ENCODE data around the gene SLC10A7. TPM values are rescaled to one million over a fixed set of nuclear protein-coding genes. Genes with fewer than 3 reads are reported as not detected.
A peak's percentile ranks its signal among the peaks of the same experiment; 100 is the strongest.

The SLC10A7 gene
- total and polyA plus RNA-seq, 7 experiments from 2014 or later = 7.9 to 26.8 (median 15.0) TPM

GRCh38 chr4:146470604-146471003, 51.1 kb downstream of the SLC10A7 start:
- Mint-ChIP-seq H3K27me3 (no peaks in the 10 kb centered on the region), H3K4me3 (no peak overlapping the region), H3K36me3 (peaks cover 2 to 19% (median 6%) of the 10 kb centered on the region in 5 donors), H3K9me3 (no peaks in the 10 kb centered on the region), H3K4me1 (peaks cover 0 to 12% (median 4%) of the 10 kb centered on the region in 7 donors), H3K27ac (no peak overlapping the region)
- CTCF ChIA-PET = no interaction called here
- Histone ChIP-seq H3K4me3 (ENCODE audit: low read length) (no peak overlapping the region), H3K9me3 (ENCODE audit: control insufficient read depth in 2 of 3, low read length in 3 of 3) (no peaks in the 10 kb centered on the region), H3K27me3 (ENCODE audit: control insufficient read depth in 2 of 2, insufficient read depth in 2 of 2, low read length in 2 of 2) (no peaks in the 10 kb centered on the region), H3K27ac (ENCODE audit: low read depth, low read length) (no peak overlapping the region), H3K4me1 (ENCODE audit: control insufficient read depth in 2 of 2, insufficient read depth in 2 of 2, low read length in 2 of 2) (no peaks in the 10 kb centered on the region), H3K36me3 (ENCODE audit: control insufficient read depth in 2 of 3, insufficient read depth in 3 of 3, low read length in 3 of 3) (no peaks in the 10 kb centered on the region)
- intact Hi-C loops (cut with micrococcal nuclease) = no loop called here
- POLR2A ChIA-PET = no interaction called here
- no peak for ATAC-seq
- no peak for DNase-seq

DNA sequence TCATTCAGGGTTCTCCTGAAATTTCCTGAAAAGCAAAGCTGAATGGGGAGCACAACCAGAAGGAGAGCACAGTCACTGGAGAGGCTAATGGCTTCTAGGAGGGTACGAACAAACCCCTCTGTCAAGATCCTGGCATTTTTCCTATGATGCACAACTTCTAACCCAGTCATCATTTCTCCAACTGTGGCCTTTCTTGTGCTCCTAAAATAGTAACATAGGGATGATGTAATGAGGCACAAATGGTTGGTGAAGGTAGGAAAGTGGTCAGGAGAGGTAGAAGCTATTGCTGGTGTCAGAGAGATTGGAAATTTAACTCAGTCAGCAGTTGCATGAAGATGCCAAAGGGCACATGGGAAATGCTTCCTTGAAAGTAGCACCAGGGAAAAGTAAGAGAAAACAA, 52.7 kb downstream of the SLC10A7 start:
- H3K27ac Mint-ChIP-seq = no peak overlapping the region
- H3K4me1 Mint-ChIP-seq = peaks cover 0 to 13% (median 4%) of the 10 kb centered on the region in 7 donors
- peaks cover 2 to 18% (median 6%) of the 10 kb centered on the region in 5 donors for H3K36me3 Mint-ChIP-seq
- Histone ChIP-seq H3K4me3 (ENCODE audit: low read length) (no peak overlapping the region), H3K27ac (ENCODE audit: low read depth, low read length) (no peak overlapping the region), H3K27me3 (ENCODE audit: control insufficient read depth in 2 of 2, insufficient read depth in 2 of 2, low read length in 2 of 2) (no peaks in the 10 kb centered on the region), H3K36me3 (ENCODE audit: control insufficient read depth in 2 of 3, insufficient read depth in 3 of 3, low read length in 3 of 3) (no peaks in the 10 kb centered on the region), H3K4me1 (ENCODE audit: control insufficient read depth in 2 of 2, insufficient read depth in 2 of 2, low read length in 2 of 2) (no peaks in the 10 kb centered on the region), H3K9me3 (ENCODE audit: control insufficient read depth in 2 of 3, low read length in 3 of 3) (no peaks in the 10 kb centered on the region)
- H3K4me3 Mint-ChIP-seq = no peak overlapping the region
- ATAC-seq (no peak), DNase-seq (no peak)
- H3K9me3 Mint-ChIP-seq = no peaks in the 10 kb centered on the region
- ChIA-PET CTCF (no interaction called here), POLR2A (no interaction called here)
- no peaks in the 10 kb centered on the region for H3K27me3 Mint-ChIP-seq
- intact Hi-C loops (cut with micrococcal nuclease) = no loop called here

DNA sequence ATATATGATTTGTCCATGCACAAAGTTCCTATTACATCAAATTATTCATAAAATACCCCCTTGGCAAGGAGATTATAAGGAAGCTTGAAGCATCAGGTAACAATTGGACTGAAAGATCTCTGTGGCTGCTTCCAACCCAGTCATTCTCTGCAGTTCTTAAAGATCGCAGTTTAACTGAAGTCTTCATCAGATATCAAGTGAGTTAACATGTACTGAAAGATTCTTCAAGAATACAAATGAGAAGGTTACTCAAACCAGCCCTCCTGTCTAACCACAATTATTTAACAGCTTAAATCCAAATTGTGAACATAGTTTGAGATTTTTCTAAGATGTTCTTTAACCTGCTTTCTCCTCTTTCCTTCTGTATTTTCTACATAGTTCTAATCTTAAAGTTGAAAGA, 56.1 kb downstream of the SLC10A7 start:
- Mint-ChIP-seq H3K27me3 (no peaks in the 10 kb centered on the region), H3K4me3 (no peak overlapping the region), H3K36me3 (peaks cover 2 to 14% (median 6%) of the 10 kb centered on the region in 5 donors), H3K4me1 (peaks cover 0 to 15% (median 4%) of the 10 kb centered on the region in 7 donors), H3K9me3 (no peaks in the 10 kb centered on the region), H3K27ac (no peak overlapping the region)
- Histone ChIP-seq H3K9me3 (ENCODE audit: control insufficient read depth in 2 of 3, low read length in 3 of 3) (no peaks in the 10 kb centered on the region), H3K4me3 (ENCODE audit: low read length) (no peak overlapping the region), H3K27ac (ENCODE audit: low read depth, low read length) (no peak overlapping the region), H3K27me3 (ENCODE audit: control insufficient read depth in 2 of 2, insufficient read depth in 2 of 2, low read length in 2 of 2) (no peaks in the 10 kb centered on the region), H3K36me3 (ENCODE audit: control insufficient read depth in 2 of 3, insufficient read depth in 3 of 3, low read length in 3 of 3) (no peaks in the 10 kb centered on the region), H3K4me1 (ENCODE audit: control insufficient read depth in 2 of 2, insufficient read depth in 2 of 2, low read length in 2 of 2) (no peaks in the 10 kb centered on the region)
- intact Hi-C loops (cut with micrococcal nuclease) = no loop called here
- ChIA-PET POLR2A (no interaction called here), CTCF (interaction anchor here (0.8 kb wide), 1 partner anchor 48 kb away, joined by 3 read pairs; no protein-coding TSS in a partner anchor)
- no peak for DNase-seq
- ATAC-seq = no peak

DNA sequence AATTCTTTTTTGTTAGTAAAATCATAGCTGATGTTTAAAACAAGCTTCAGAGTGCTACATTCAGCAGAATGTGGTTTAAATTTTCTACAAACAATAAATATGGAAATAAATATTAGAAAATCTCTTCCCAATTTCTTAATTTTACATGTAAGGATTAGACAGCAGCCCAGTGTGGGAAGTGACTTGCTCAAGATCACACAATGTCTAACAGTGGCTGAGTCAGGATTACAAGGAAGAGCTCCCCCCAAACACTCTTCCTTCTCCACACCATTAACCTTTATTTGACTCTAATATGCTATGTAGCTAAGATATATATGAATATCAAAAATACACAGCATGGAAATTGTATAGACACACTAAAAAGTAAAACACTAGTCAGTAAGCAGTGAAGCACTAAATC, 59.5 kb downstream of the SLC10A7 start:
- DNase-seq (no peak), ATAC-seq (no peak)
- H3K4me1 Mint-ChIP-seq = peaks cover 10 to 48% (median 28%) of the 10 kb centered on the region in 7 donors
- peaks cover 0 to 4% of the 10 kb centered on the region in 2 donors for H3K4me1 ChIP-seq (ENCODE audit: control insufficient read depth in 2 of 2, insufficient read depth in 2 of 2, low read length in 2 of 2)
- CTCF ChIA-PET = no interaction called here
- H3K36me3 Mint-ChIP-seq = peaks cover 0 to 20% (median 10%) of the 10 kb centered on the region in 5 donors
- no peak overlapping the region for H3K4me3 Mint-ChIP-seq
- POLR2A ChIA-PET = no interaction called here
- no peak overlapping the region for H3K27ac Mint-ChIP-seq
- H3K27me3 ChIP-seq (ENCODE audit: control insufficient read depth in 2 of 2, insufficient read depth in 2 of 2, low read length in 2 of 2) = no peaks in the 10 kb centered on the region
- no peak overlapping the region for H3K27ac ChIP-seq (ENCODE audit: low read depth, low read length)
- H3K4me3 ChIP-seq (ENCODE audit: low read length) = no peak overlapping the region
- no peaks in the 10 kb centered on the region for H3K9me3 ChIP-seq (ENCODE audit: control insufficient read depth in 2 of 3, low read length in 3 of 3)
- intact Hi-C loops (cut with micrococcal nuclease) = no loop called here
- H3K27me3 Mint-ChIP-seq = no peaks in the 10 kb centered on the region
- H3K36me3 ChIP-seq (ENCODE audit: control insufficient read depth in 2 of 3, insufficient read depth in 3 of 3, low read length in 3 of 3) = no peaks in the 10 kb centered on the region
- peaks cover 0 to 8% (median 0%) of the 10 kb centered on the region in 11 donors for H3K9me3 Mint-ChIP-seq

- intact Hi-C loops (cut with micrococcal nuclease) = loop anchor here in 1 of 2 donors (1.0 kb wide), 2 partner anchors 8 to 63 kb away; partner anchors contain the start of gene SLC10A7
- no peaks in the 10 kb centered on the region for H3K27me3 ChIP-seq (ENCODE audit: control insufficient read depth in 2 of 2, insufficient read depth in 2 of 2, low read length in 2 of 2)
- Mint-ChIP-seq H3K27ac (peak overlapping the region; percentile 28 to 88 (median 83)), H3K36me3 (peaks cover 0 to 29% (median 10%) of the 10 kb centered on the region in 5 donors), H3K27me3 (no peaks in the 10 kb centered on the region), H3K4me3 (peak overlapping the region; percentile 0 to 70 (median 58)), H3K4me1 (peaks cover 15 to 47% (median 35%) of the 10 kb centered on the region in 7 donors), H3K9me3 (peaks cover 0 to 10% (median 0%) of the 10 kb centered on the region in 11 donors)
- H3K4me1 ChIP-seq (ENCODE audit: control insufficient read depth in 2 of 2, insufficient read depth in 2 of 2, low read length in 2 of 2) = peaks cover 0 to 4% of the 10 kb centered on the region in 2 donors
- CTCF ChIA-PET = no interaction called here
- ATAC-seq (peak; percentile 89), DNase-seq (peak in 7 of 9 donors; percentile 8 to 43 (median 20))
- no peaks in the 10 kb centered on the region for H3K9me3 ChIP-seq (ENCODE audit: control insufficient read depth in 2 of 3, low read length in 3 of 3)
- H3K36me3 ChIP-seq (ENCODE audit: control insufficient read depth in 2 of 3, insufficient read depth in 3 of 3, low read length in 3 of 3) = no peaks in the 10 kb centered on the region
- no peak overlapping the region for H3K4me3 ChIP-seq (ENCODE audit: low read length)
- POLR2A ChIA-PET = no interaction called here
- H3K27ac ChIP-seq (ENCODE audit: low read depth, low read length) = peak overlapping the region; percentile 30
Observed at GRCh38 chr4:146458594-146458993, 63.1 kb downstream of the SLC10A7 start.

DNA sequence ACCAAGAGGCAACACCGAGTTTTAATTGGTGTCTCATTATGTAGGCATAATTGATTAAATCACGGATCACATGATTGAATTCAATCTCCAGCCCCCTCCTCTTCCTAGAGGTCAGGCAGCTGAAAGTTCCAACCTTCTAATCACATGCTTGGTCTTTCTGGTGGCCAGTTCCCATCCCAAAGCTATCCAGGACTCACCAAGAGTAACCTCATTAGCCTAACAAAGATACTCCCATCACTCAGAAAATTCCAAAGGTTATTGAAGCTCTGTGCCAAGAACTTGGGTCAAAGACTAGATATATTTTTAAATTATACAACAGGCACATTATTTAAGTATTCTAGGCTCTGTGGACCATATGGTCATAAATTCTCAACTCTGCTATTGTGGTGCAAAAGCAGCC, 65.1 kb downstream of the SLC10A7 start:
- Mint-ChIP-seq H3K9me3 (peaks cover 0 to 10% (median under 1%) of the 10 kb centered on the region in 11 donors), H3K36me3 (peaks cover 0 to 32% (median 13%) of the 10 kb centered on the region in 5 donors), H3K4me3 (no peak overlapping the region), H3K27ac (no peak overlapping the region), H3K4me1 (peaks cover 17 to 47% (median 39%) of the 10 kb centered on the region in 7 donors), H3K27me3 (no peaks in the 10 kb centered on the region)
- ATAC-seq (no peak), DNase-seq (no peak)
- intact Hi-C loops (cut with micrococcal nuclease) = loop anchor here in 1 of 2 donors (1.0 kb wide), 1 partner anchor 65 kb away; the partner anchor contains the start of gene SLC10A7
- Histone ChIP-seq H3K9me3 (ENCODE audit: control insufficient read depth in 2 of 3, low read length in 3 of 3) (no peaks in the 10 kb centered on the region), H3K4me1 (ENCODE audit: control insufficient read depth in 2 of 2, insufficient read depth in 2 of 2, low read length in 2 of 2) (peaks cover 0 to 4% of the 10 kb centered on the region in 2 donors), H3K36me3 (ENCODE audit: control insufficient read depth in 2 of 3, insufficient read depth in 3 of 3, low read length in 3 of 3) (no peaks in the 10 kb centered on the region), H3K27me3 (ENCODE audit: control insufficient read depth in 2 of 2, insufficient read depth in 2 of 2, low read length in 2 of 2) (no peaks in the 10 kb centered on the region), H3K4me3 (ENCODE audit: low read length) (no peak overlapping the region), H3K27ac (ENCODE audit: low read depth, low read length) (no peak overlapping the region)
- ChIA-PET CTCF (no interaction called here), POLR2A (no interaction called here)

DNA sequence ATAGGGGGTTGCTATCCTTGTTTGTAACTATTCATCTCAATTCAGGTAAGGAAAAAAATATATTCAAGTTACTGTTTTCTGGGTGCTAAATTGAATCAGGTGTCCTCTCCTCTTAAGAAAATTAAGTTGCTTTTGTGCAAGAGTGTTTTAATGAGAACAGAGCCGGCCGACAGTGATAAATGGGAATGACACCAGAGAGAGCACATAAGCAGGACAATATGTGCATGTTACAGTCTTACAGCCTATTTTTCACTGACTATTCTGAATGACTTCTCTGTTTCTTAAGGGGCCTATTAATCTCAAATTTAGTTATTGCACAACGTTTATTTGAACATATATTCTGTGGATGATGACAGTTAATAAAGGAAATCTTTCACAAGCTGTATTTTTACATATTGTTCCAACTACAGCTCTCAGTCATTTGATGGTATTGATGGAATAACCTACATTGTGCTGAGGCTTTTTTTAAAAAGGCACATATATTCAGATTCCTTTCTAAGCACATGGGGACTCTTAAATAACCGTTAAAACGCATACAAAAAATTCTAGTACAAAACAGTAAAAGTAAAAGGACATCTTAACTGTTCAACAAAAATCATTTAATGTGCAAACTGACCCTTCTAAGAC, 68.4 kb downstream of the SLC10A7 start:
- Histone ChIP-seq H3K4me3 (ENCODE audit: low read length) (no peak overlapping the region), H3K36me3 (ENCODE audit: control insufficient read depth in 2 of 3, insufficient read depth in 3 of 3, low read length in 3 of 3) (no peaks in the 10 kb centered on the region), H3K27me3 (ENCODE audit: control insufficient read depth in 2 of 2, insufficient read depth in 2 of 2, low read length in 2 of 2) (no peaks in the 10 kb centered on the region), H3K9me3 (ENCODE audit: control insufficient read depth in 2 of 3, low read length in 3 of 3) (no peaks in the 10 kb centered on the region), H3K4me1 (ENCODE audit: control insufficient read depth in 2 of 2, insufficient read depth in 2 of 2, low read length in 2 of 2) (peaks cover 0 to 4% of the 10 kb centered on the region in 2 donors), H3K27ac (ENCODE audit: low read depth, low read length) (no peak overlapping the region)
- H3K27me3 Mint-ChIP-seq = no peaks in the 10 kb centered on the region
- CTCF ChIA-PET = no interaction called here
- peaks cover 30 to 54% (median 46%) of the 10 kb centered on the region in 7 donors for H3K4me1 Mint-ChIP-seq
- no peak overlapping the region for H3K27ac Mint-ChIP-seq
- ATAC-seq (no peak), DNase-seq (no peak)
- peaks cover 11 to 33% (median 13%) of the 10 kb centered on the region in 5 donors for H3K36me3 Mint-ChIP-seq
- intact Hi-C loops (cut with micrococcal nuclease) = no loop called here
- H3K9me3 Mint-ChIP-seq = peaks cover 0 to 16% (median 6%) of the 10 kb centered on the region in 11 donors
- no peak overlapping the region for H3K4me3 Mint-ChIP-seq
- POLR2A ChIA-PET = interaction anchor here (0.8 kb wide), 1 partner anchor 21 kb away, joined by 5 read pairs; no protein-coding TSS in a partner anchor

Data from naive thymus-derived CD4-positive, alpha-beta T cell (primary cell).